SK-N-MC (cell line): Measurements from ENCODE around the gene P2RY14.

Source experiments
- DNase-seq: peaks from one replicate; pipeline ENCODE4 v3.0.0-alpha.2; 2011; ENCODE audit warnings: low read depth, low spot score
- H3K27ac ChIP-seq: fragments of 200-600 bp; sonication (generic); 2 replicates; pipeline ENCODE4 v1.5.1; 2016; ENCODE audit warnings: mixed run types
- H3K36me3 ChIP-seq: fragments of 200-600 bp; sonication (generic); 2 replicates; pipeline ENCODE4 v1.6.1; 2017; ENCODE audit warnings: antibody characterized with exemption, low read length, mixed read lengths; ENCODE audit not compliant: insufficient read depth
- H3K4me3 ChIP-seq: fragments of 200-600 bp; sonication (generic); 2 replicates; pipeline ENCODE4 v1.5.1; 2016
- H3K9ac ChIP-seq: fragments of 200-600 bp; sonication (generic); 2 replicates; pipeline ENCODE4 v1.8.0; 2017; ENCODE audit warnings: mixed run types, mixed read lengths; ENCODE audit not compliant: insufficient read length
- H3K9me3 ChIP-seq: fragments of 200-600 bp; sonication (generic); 2 replicates; pipeline ENCODE4 v1.6.1; 2017; ENCODE audit warnings: low read depth, mild to moderate bottlenecking, antibody characterized with exemption, low read length, moderate library complexity, mixed read lengths
- EZH2 ChIP-seq: fragments of 200-600 bp; sonication (generic); IDR thresholded peaks from one replicate; pipeline ENCODE4 v1.6.1; 2017; ENCODE audit warnings: antibody characterized with exemption
- FOXP2 ChIP-seq: optimal IDR thresholded peaks from 2 replicates; pipeline ENCODE3; 2011; ENCODE audit warnings: mild to moderate bottlenecking, moderate library complexity; ENCODE audit not compliant: insufficient read depth; ENCODE audit errors: extremely low read length, control extremely low read depth
- POLR2AphosphoS5 ChIP-seq: IDR thresholded peaks from 2 replicates; pipeline ENCODE4 v1.6.1; 2012; ENCODE audit warnings: mild to moderate bottlenecking, low read depth, low read length, borderline replicate concordance

Gene P2RY14

GRCh38 chr3:151206201-151206600 lies 72.1 kb downstream of the P2RY14 start:
- no peak overlapping the region for H3K9ac ChIP-seq
- TF ChIP-seq EZH2 (no peak), POLR2AphosphoS5 (no peak), FOXP2 (no peak)
- no peak overlapping the region for H3K4me3 ChIP-seq

DNA sequence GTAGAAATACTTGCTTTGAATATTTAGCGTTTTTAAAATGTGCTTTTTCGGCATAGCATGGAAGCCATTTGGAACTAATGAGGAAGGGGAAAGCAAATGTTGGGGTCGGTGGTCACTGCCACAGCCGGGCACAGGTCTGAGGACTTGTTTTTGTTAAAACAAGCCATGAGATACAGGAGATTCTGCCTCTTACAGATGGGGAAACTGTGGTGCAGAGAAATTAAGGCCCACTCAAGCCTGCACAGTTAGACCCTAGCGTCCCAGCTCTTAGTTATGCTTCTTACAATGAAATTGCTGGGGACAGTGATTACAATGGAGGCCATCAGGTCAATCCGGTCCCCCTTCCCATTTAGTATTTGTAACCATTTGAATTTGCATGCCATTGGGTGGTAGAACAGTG lies 72.9 kb downstream of the P2RY14 start:
- Histone ChIP-seq H3K9ac (no peak overlapping the region), H3K4me3 (no peak overlapping the region), H3K36me3 (no peaks in the 10 kb centered on the region), H3K9me3 (no peaks in the 10 kb centered on the region), H3K27ac (no peak overlapping the region)
- DNase-seq, result no peak
- TF ChIP-seq POLR2AphosphoS5 (no peak), EZH2 (no peak), FOXP2 (no peak)

More at GRCh38 chr3:151206201-151206600, 72.1 kb downstream of the P2RY14 start:
- Histone ChIP-seq H3K27ac (no peak overlapping the region), H3K9me3 (no peaks in the 10 kb centered on the region), H3K36me3 (no peaks in the 10 kb centered on the region)
- no peak for DNase-seq

- H3K9ac ChIP-seq, result no peak overlapping the region
- H3K9me3 ChIP-seq, result no peaks in the 10 kb centered on the region
- no peak for TF ChIP-seq FOXP2
- no peak for TF ChIP-seq POLR2AphosphoS5
- TF ChIP-seq EZH2, result no peak
- no peaks in the 10 kb centered on the region for H3K36me3 ChIP-seq
- no peak for DNase-seq
- no peak overlapping the region for H3K4me3 ChIP-seq
- H3K27ac ChIP-seq, result no peak overlapping the region
Measured at GRCh38 chr3:151204530-151205402, 73.6 kb downstream of the P2RY14 start.

- no peak for TF ChIP-seq FOXP2
- TF ChIP-seq POLR2AphosphoS5, result no peak
- no peak for TF ChIP-seq EZH2
- H3K27ac ChIP-seq, result no peak within 1 kb of the TSS
- H3K36me3 ChIP-seq, result no peaks in the 10 kb centered on the region
- H3K9ac ChIP-seq, result no peak within 1 kb of the TSS
- DNase-seq, result no peak
- no peaks in the 10 kb centered on the region for H3K9me3 ChIP-seq
- H3K4me3 ChIP-seq, result no peak within 1 kb of the TSS
Measured at GRCh38 chr3:151203051-151203420, 75.3 kb downstream of the P2RY14 start, which contains the start of gene GPR171. Gene GPR171 (minus strand): TSS chr3:151203216. CDS start chr3:151199386, 3,830 bp downstream.

GRCh38 chr3:151201051-151201730 lies 77.2 kb downstream of the P2RY14 start:
- H3K27ac ChIP-seq, result no peak overlapping the region
- TF ChIP-seq FOXP2 (no peak), EZH2 (no peak), POLR2AphosphoS5 (no peak)
- no peak for DNase-seq

DNA sequence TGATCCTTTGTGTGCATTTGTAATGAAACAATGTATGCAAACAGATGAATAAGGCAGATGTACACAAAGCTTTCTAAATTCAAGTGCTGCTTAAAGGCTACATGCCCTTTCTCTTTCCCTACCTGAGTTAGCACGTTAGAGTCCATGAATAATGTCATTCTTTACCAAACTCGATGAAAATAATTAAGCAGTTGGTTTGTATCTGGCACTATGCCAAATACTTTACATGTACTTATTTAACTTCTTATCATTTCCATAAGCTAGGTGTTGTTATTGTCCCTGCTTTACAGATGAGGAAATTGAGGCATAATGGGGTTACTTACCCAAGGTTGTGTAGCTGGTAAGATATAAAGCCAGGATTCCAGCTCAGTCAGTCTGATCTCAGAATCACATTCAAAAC lies 77.8 kb downstream of the P2RY14 start:
- Histone ChIP-seq H3K27ac (no peak overlapping the region), H3K36me3 (no peaks in the 10 kb centered on the region), H3K9me3 (no peaks in the 10 kb centered on the region), H3K4me3 (no peak overlapping the region), H3K9ac (no peak overlapping the region)
- TF ChIP-seq FOXP2 (no peak), EZH2 (no peak), POLR2AphosphoS5 (no peak)
- DNase-seq, result peak; percentile 8

More at GRCh38 chr3:151201051-151201730, 77.2 kb downstream of the P2RY14 start:
- Histone ChIP-seq H3K9ac (no peak overlapping the region), H3K4me3 (no peak overlapping the region), H3K36me3 (no peaks in the 10 kb centered on the region), H3K9me3 (no peaks in the 10 kb centered on the region)

DNA sequence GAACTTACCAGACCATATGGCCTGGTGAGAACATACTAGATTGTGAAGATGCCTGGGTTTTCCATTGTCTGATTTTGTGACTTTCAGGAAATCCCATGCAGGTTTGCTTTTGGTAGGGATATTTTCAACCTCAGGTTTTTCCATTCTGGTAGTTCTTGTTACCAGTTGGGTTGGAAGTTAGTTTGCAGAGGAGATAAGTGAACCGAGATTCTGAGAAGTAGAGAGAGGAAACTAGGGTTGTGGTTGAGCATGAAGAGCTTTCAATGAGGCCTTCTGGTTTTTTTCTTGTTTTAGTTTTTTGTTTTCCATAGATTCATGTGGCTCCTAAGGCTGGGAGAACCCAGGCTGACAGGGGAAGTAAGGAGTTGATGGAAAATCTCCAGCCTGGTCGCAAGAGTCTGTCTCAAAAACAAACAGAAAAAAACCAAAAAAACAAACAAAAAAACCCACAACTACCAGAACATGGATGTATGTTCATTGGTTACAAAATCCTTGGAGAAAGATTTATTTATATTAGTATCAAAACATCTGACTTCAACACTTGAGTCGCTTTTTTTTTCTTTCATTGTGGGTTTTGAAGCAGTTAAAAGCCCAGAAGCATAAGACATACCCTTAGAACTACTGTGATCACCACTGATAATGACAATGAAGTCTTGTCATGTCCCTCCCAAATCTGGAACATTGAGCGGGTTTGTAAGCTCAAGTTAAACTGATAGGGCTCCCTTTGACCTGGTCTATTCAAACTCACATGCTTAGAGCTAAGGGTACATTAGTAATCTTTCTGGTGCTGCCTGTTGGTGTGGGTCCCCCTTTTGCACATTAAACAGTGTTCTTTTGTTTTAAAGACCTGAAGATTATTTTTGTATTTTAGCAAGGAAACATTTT lies 78.5 kb downstream of the P2RY14 start:
- H3K36me3 ChIP-seq, result no peaks in the 10 kb centered on the region

More for the DNA sequence above, 78.5 kb downstream of the P2RY14 start:
- no peak overlapping the region for H3K27ac ChIP-seq
- TF ChIP-seq EZH2 (no peak), POLR2AphosphoS5 (no peak), FOXP2 (no peak)
- H3K9me3 ChIP-seq, result no peaks in the 10 kb centered on the region
- no peak overlapping the region for H3K4me3 ChIP-seq
- H3K9ac ChIP-seq, result no peak overlapping the region
- no peak for DNase-seq
